K562 (cell line): ENCODE measurements around the gene SYN1. TPM values are rescaled to one million over a fixed set of nuclear protein-coding genes. Genes with fewer than 3 reads are reported as not detected.

Experiments used
- ATAC-seq: fragments of 200-7000 bp; cut with Tn5 transposase; 3 replicates; pipeline ENCODE4 v1.9.1; 2020; ENCODE audit warnings: moderate library complexity
- BruUV-seq: library from RNA; stranded (reverse); fragments of 400-500 nt; replicated peaks from 2 replicates; lab custom pipeline; 2021; lab: Mats Ljungman, UMichigan
- CTCF ChIA-PET: fragments of 300-600 bp; formaldehyde crosslinking; extraction: SDS; loops from one replicate; lab custom pipeline; 2021; ENCODE audit warnings: low intra/inter-chr PET ratio; lab: Yijun Ruan, JAX
- POLR2A ChIA-PET: fragments of 300-600, 350-650 bp; sonication (Branson Sonifier 250); formaldehyde crosslinking; extraction: SDS; loops from one replicate; lab custom pipeline; 2021; ENCODE audit warnings: antibody characterized with exemption, inconsistent platforms; lab: Yijun Ruan, JAX
- DNase-seq, 4 experiments: peaks; one replicate each; pipeline versions ENCODE4 v3.0.0 to v3.0.0-alpha.2; 2011 to 2018; ENCODE audit warnings: low spot score in 3 of 4, mixed read lengths in 3 of 4; ENCODE audit errors: extremely low read depth in 1 of 4
- FAIRE-seq: peaks from 2 replicates; lab custom pipeline; 2011; peaks lifted over from hg19 to GRCh38; lab: Jason Lieb, UNC
- H2AFZ ChIP-seq: 2 replicates; pipeline ENCODE4 v1.6.0; 2011; ENCODE audit warnings: low read depth, low read length, control low read depth, inconsistent platforms
- H3K27ac ChIP-seq: fragments of 200-600 bp; 3 replicates; pipeline ENCODE4 v1.8.0; 2011; ENCODE audit warnings: low read depth, mild to moderate bottlenecking, control low read depth, inconsistent platforms, low read length, moderate library complexity, mixed read lengths; ENCODE audit errors: extremely low read depth
- H3K27me3 ChIP-seq, 2 experiments: fragments of 300-600 bp in 1 of 2; 2 replicates in 1 of 2; 3 replicates in 1 of 2; pipeline versions ENCODE4 v1.6.0 to v1.8.0; 2011; ENCODE audit warnings: inconsistent platforms in 2 of 2, low read length in 2 of 2, mild to moderate bottlenecking in 1 of 2, mixed read lengths in 1 of 2, moderate library complexity in 1 of 2; ENCODE audit not compliant: control insufficient read depth in 2 of 2, insufficient read depth in 2 of 2
- H3K36me3 ChIP-seq: fragments of 300-600 bp; 3 replicates; pipeline ENCODE4 v1.8.0; 2011; ENCODE audit warnings: mild to moderate bottlenecking, low read length, inconsistent platforms; ENCODE audit not compliant: control insufficient read depth, insufficient read depth
- H3K4me1 ChIP-seq, 2 experiments: fragments of 200-600 bp in 1 of 2; replicated peaks in 1 of 2; 2 replicates in 1 of 2; 3 replicates in 1 of 2; pipeline versions ENCODE4 v1.5.1 to v1.8.0; 2011; ENCODE audit warnings: inconsistent platforms in 2 of 2, low read length in 2 of 2, mild to moderate bottlenecking in 1 of 2, mixed read lengths in 1 of 2, moderate library complexity in 1 of 2; ENCODE audit not compliant: control insufficient read depth in 2 of 2, insufficient read depth in 2 of 2
- H3K4me2 ChIP-seq: 2 replicates; pipeline ENCODE4 v1.6.1; 2011; ENCODE audit warnings: low read length, control low read depth, inconsistent platforms, mixed read lengths; ENCODE audit not compliant: insufficient read depth
- H3K4me3 ChIP-seq: fragments of 200-600 bp; sonication (generic), shearing (Covaris generic); 2 replicates; pipeline ENCODE4 v1.5.1; 2016; ENCODE audit warnings: control low read depth, inconsistent platforms
- H3K79me2 ChIP-seq: fragments of 200-600 bp; 3 replicates; pipeline ENCODE4 v1.8.0; 2011; ENCODE audit warnings: low read length, inconsistent platforms; ENCODE audit not compliant: control insufficient read depth, insufficient read depth
- H3K9ac ChIP-seq, 2 experiments: 2 replicates each; pipeline versions ENCODE4 v1.6.0 to v1.6.1; 2011; ENCODE audit warnings: low read depth in 2 of 2, low read length in 2 of 2, control low read depth in 1 of 2, inconsistent platforms in 1 of 2, mild to moderate bottlenecking in 1 of 2, mixed read lengths in 1 of 2; ENCODE audit not compliant: insufficient read depth in 1 of 2
- H3K9me1 ChIP-seq: one replicate; pipeline ENCODE4 v1.6.0; 2011; ENCODE audit warnings: inconsistent platforms, mild to moderate bottlenecking, low read length, moderate library complexity; ENCODE audit not compliant: control insufficient read depth, insufficient read depth
- H3K9me3 ChIP-seq: replicated peaks from 2 replicates; pipeline ENCODE4 v1.5.1; 2011; ENCODE audit warnings: low read depth, low read length, inconsistent platforms; ENCODE audit not compliant: control insufficient read depth, insufficient read depth
- H4K20me1 ChIP-seq: replicated peaks from 2 replicates; pipeline ENCODE4 v1.6.1; 2011; ENCODE audit warnings: low read length, inconsistent platforms, mixed read lengths; ENCODE audit not compliant: control insufficient read depth, insufficient read depth
- BMI1 ChIP-seq: fragments of 150-350 bp; IDR thresholded peaks from 2 replicates; pipeline ENCODE4 v1.6.1; 2014; ENCODE audit warnings: low read length
- CREB1 ChIP-seq, 2 experiments: sonication (generic) in 1 of 2; formaldehyde crosslinking in 1 of 2; IDR thresholded peaks; 2 replicates each; pipeline versions ENCODE4 v1.6.1 to v1.8.0; 2012 to 2022; ENCODE audit warnings: inconsistent platforms in 1 of 2, mild to moderate bottlenecking in 1 of 2, missing genetic modification reagents in 1 of 2, moderate library complexity in 1 of 2
- TFAP4 ChIP-seq: sonication (generic); formaldehyde crosslinking; IDR thresholded peaks from 2 replicates; pipeline ENCODE4 v1.8.0; 2022; ENCODE audit warnings: missing genetic modification reagents, mild to moderate bottlenecking, moderate library complexity, borderline replicate concordance
- ZNF644 ChIP-seq: fragments of 200-800 bp; sonication (Bioruptor generic); IDR thresholded peaks from 2 replicates; pipeline ENCODE4 v1.6.1; 2016; ENCODE audit warnings: low read depth, missing genetic modification characterization, missing compliant biosample characterization
- WGBS: fragments of 100-300 bp; shearing (Covaris generic); methylation state at CpG from one replicate; pipeline ENCODE4 v1.1.6; 2016; ENCODE audit warnings: low coverage, mixed read lengths; ENCODE audit not compliant: insufficient coverage; ENCODE audit errors: missing lambda C conversion rate; 5-methylcytosine and 5-hydroxymethylcytosine counted together
- in situ Hi-C: fragments of 300-500 bp; cut with MboI; formaldehyde crosslinking; loops from 4 replicates; pipeline ENCODE4 v1.15.0; 2018; ENCODE audit warnings: inconsistent platforms, mixed read lengths
- intact Hi-C: fragments of 100-400 bp; cut with micrococcal nuclease; formaldehyde crosslinking; loops from 2 replicates; pipeline ENCODE4 v1.14.2; 2022
- polyA plus RNA-seq, 8 experiments: library from polyadenylated mRNA; depleted of rRNA in 4 of 8; stranded (reverse) in 5 of 8; unstranded in 3 of 8; fragments of >200 nt; fragmentation: Nextera tagmentation in 2 of 8; fragmentation: Illumina TruSeq in 1 of 8; extraction: Ambion mirVana in 2 of 8; extraction: Trizol in 1 of 8; gene quantifications; 2 replicates each; pipeline versions ENCODE4 v1.2.1 to v1.2.3, GENCODE V29; 2011 to 2014; ENCODE audit warnings: inconsistent platforms in 1 of 8, missing spikeins in 1 of 8
- total RNA-seq, 7 experiments: library from RNA; depleted of rRNA in 6 of 7; stranded (reverse); fragments of >200 nt in 6 of 7; fragmentation: Illumina TruSeq in 2 of 7; extraction: Trizol in 2 of 7; gene quantifications; 2 replicates each; pipeline versions ENCODE4 v1.2.1 to v1.2.3, GENCODE V29; 2011 to 2021; ENCODE audit warnings: low replicate concordance in 1 of 7

SYN1 gene
- total and polyA plus RNA-seq, 9 of the 15 experiments (the other 6 are each of a cell fraction or from before 2014, with no cell fraction given), result 0.01 to 0.28 (median 0.18) TPM; not detected in 2

- H2AFZ ChIP-seq, result no peak overlapping the region
- no peaks in the 10 kb centered on the region for H3K79me2 ChIP-seq
- H3K4me3 ChIP-seq, result no peak overlapping the region
- no peaks in the 10 kb centered on the region for H3K9me3 ChIP-seq
- no TSS peak for BruUV-seq
- in situ Hi-C loops, result loop anchor here (10.0 kb wide), 1 partner anchor 335 kb away; the partner anchor contains the start of gene UBA1
- POLR2A ChIA-PET, result interaction anchor here (0.6 kb wide), 1 partner anchor 289 kb away, joined by 3 read pairs; no protein-coding TSS in a partner anchor
- H3K27ac ChIP-seq, result no peak overlapping the region; the same call in 2 of the 3 replicates
- no peak overlapping the region for H3K9ac ChIP-seq
- DNase-seq, result no peak
- intact Hi-C loops, result no loop called here
- H4K20me1 ChIP-seq, result no peaks in the 10 kb centered on the region
- no peak overlapping the region for H3K4me2 ChIP-seq
- WGBS, result 46% methylated on average over 3 of the region's 8 CpGs
- H3K4me1 ChIP-seq, result no peaks in the 10 kb centered on the region
- H3K27me3 ChIP-seq, result no peaks in the 10 kb centered on the region; a peak in 1 of 5 replicates
- H3K36me3 ChIP-seq, result no peaks in the 10 kb centered on the region
- H3K9me1 ChIP-seq, result no peaks in the 10 kb centered on the region
- TF ChIP-seq TFAP4 (CRISPR knock-in tag) (no peak), CREB1 (IDR thresholded peaks at IDR 0.05) (no peak), CREB1 (CRISPR knock-in tag; IDR thresholded peaks at IDR 0.05) (no peak), ZNF644 (tag) (no peak), BMI1 (no peak)
- no peak for ATAC-seq
- CTCF ChIA-PET, result no interaction called here
- no peak for FAIRE-seq
Observed at GRCh38 chrX:47529548-47529947, 90.1 kb downstream of the SYN1 start.
